Kasumi-1 (cell line): ENCODE measurements around the gene UST.
"Not testable (repeated sequence)": the region's sequence is repeated elsewhere in the genome, so short reads cannot be mapped to it uniquely, and the experiment has no call there.

Experiments used
- DNase-seq, 2 experiments: peaks; one replicate each; lab custom pipeline; 2025; lab: John Stamatoyannopoulos, UW

UST gene

GRCh38 chr6:148765898-148766808, 19.3 kb downstream of the UST start:
- peak in 1 of 2 experiments; percentile 12 for DNase-seq

- no peak for DNase-seq
Observed at GRCh38 chr6:148768646-148769270, 21.9 kb downstream of the UST start.

- no peak for DNase-seq
Observed at GRCh38 chr6:148769304-148769968, 22.6 kb downstream of the UST start.

GRCh38 chr6:148770408-148771211, 23.8 kb downstream of the UST start:
- DNase-seq: peak; percentile 50 to 59

GRCh38 chr6:148771212-148771601, 24.4 kb downstream of the UST start:
- no peak for DNase-seq

- no peak for DNase-seq
Observed at GRCh38 chr6:148771896-148772554, 25.2 kb downstream of the UST start.

GRCh38 chr6:148775161-148775560, 28.3 kb downstream of the UST start:
- DNase-seq: no peak

GRCh38 chr6:148776321-148777308, 29.8 kb downstream of the UST start:
- no peak for DNase-seq

GRCh38 chr6:148779142-148779562, 32.3 kb downstream of the UST start:
- DNase-seq: peak; percentile 33

- DNase-seq: not testable (repeated sequence)
Observed at GRCh38 chr6:148780423-148780822, 33.6 kb downstream of the UST start.

GRCh38 chr6:148780918-148781436, 34.1 kb downstream of the UST start:
- no peak for DNase-seq

- DNase-seq: no peak
Observed at GRCh38 chr6:148789948-148790347, 43.1 kb downstream of the UST start.

- no peak for DNase-seq
Observed at GRCh38 chr6:148790404-148790803, 43.6 kb downstream of the UST start.

GRCh38 chr6:148790817-148791216, 44.0 kb downstream of the UST start:
- no peak for DNase-seq

GRCh38 chr6:148791372-148791771, 44.5 kb downstream of the UST start:
- no peak for DNase-seq

- no peak for DNase-seq
Observed at GRCh38 chr6:148793721-148794120, 46.9 kb downstream of the UST start.

- no peak for DNase-seq
Observed at GRCh38 chr6:148794797-148795196, 48.0 kb downstream of the UST start.

GRCh38 chr6:148795563-148795962, 48.7 kb downstream of the UST start:
- no peak for DNase-seq

- DNase-seq: peak in 1 of 2 experiments; percentile 14
Observed at GRCh38 chr6:148799647-148800046, 52.8 kb downstream of the UST start.

GRCh38 chr6:148800536-148800935, 53.7 kb downstream of the UST start:
- no peak for DNase-seq
